Measurements from ENCODE around the gene CHN2. TPM values are rescaled to one million over a fixed set of nuclear protein-coding genes. Genes with fewer than 3 reads are reported as not detected.

Gene CHN2
- total RNA-seq, 1 experiment from 2014 or later = 0.15 TPM

DNA sequence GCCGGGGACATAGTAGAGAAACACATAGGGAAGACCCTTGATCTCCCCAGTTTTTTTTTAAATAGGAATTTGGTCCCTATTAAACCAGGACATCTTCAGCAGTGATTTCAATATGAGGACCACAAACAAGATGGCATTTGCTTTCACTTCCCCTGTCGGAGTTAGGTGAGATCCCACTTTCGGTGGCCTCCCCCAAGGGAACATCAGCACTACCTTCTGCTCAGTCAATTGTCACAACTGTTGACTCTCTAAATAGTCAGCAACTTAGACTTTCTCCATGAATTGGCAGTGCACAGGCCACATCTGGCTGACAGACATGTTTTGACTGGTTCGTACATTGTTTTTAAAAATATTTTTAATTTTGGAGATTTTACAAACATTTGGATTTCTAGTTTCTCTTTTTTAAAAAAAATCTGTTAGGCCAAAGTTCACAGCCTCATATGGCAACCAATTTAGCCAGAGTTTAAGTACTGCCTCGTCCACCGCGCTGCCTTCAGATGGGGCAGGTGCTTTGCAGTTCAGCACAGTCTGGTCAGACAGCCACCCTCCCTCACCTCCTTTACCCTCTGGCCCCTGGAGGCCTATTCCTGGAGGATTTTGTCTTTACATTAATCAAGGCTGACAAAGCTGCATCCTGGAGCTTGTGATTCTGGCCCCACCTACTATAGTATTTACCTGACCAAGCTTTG lies 229.9 kb downstream of the CHN2 start:
- Histone ChIP-seq H3K27ac (ENCODE audit: low read length) (no peak overlapping the region), H3K27me3 (ENCODE audit: control insufficient read depth, insufficient read depth, low read length) (peaks cover 2% of the 10 kb centered on the region), H3K4me3 (ENCODE audit: low read depth in 2 of 2, low read length in 2 of 2) (no peak overlapping the region), H3K9me3 (ENCODE audit: control insufficient read depth, insufficient read depth, low read depth, low read length) (no peaks in the 10 kb centered on the region), H3K4me1 (ENCODE audit: control insufficient read depth, insufficient read depth, low read length) (no peaks in the 10 kb centered on the region), H3K36me3 (ENCODE audit: control insufficient read depth, insufficient read depth, low read length) (no peaks in the 10 kb centered on the region)
- CTCF ChIA-PET = no interaction called here
- intact Hi-C loops (cut with micrococcal nuclease; ENCODE audit: unreplicated experiment) (no loop called here), in situ Hi-C loops (cut with HindIII; ENCODE audit: low pct_unique_long_range_greater_than_20kb, low sequenced_read_pairs) (no loop called here)
- POLR2A ChIA-PET = no interaction called here
- no peak for DNase-seq (ENCODE audit: low read depth, low spot score)
- TF ChIP-seq POLR2AphosphoS5 (IDR thresholded peaks at IDR 0.05; ENCODE audit: low read depth, low read length) = no peak
- ATAC-seq = no peak
- BruUV-seq (replicated peaks) = no TSS peak

- Histone ChIP-seq H3K27me3 (ENCODE audit: control insufficient read depth, insufficient read depth, low read length) (peaks cover 2% of the 10 kb centered on the region), H3K9me3 (ENCODE audit: control insufficient read depth, insufficient read depth, low read depth, low read length) (no peaks in the 10 kb centered on the region), H3K4me1 (ENCODE audit: control insufficient read depth, insufficient read depth, low read length) (no peaks in the 10 kb centered on the region), H3K4me3 (ENCODE audit: low read depth in 2 of 2, low read length in 2 of 2) (no peak overlapping the region), H3K36me3 (ENCODE audit: control insufficient read depth, insufficient read depth, low read length) (no peaks in the 10 kb centered on the region), H3K27ac (ENCODE audit: low read length) (no peak overlapping the region)
- CTCF ChIA-PET = no interaction called here
- BruUV-seq (replicated peaks) = no TSS peak
- intact Hi-C loops (cut with micrococcal nuclease; ENCODE audit: unreplicated experiment) (no loop called here), in situ Hi-C loops (cut with HindIII; ENCODE audit: low pct_unique_long_range_greater_than_20kb, low sequenced_read_pairs) (no loop called here)
- POLR2A ChIA-PET = no interaction called here
- DNase-seq (ENCODE audit: low read depth, low spot score) = no peak
- no peak for ATAC-seq
- TF ChIP-seq, protein P1, sequence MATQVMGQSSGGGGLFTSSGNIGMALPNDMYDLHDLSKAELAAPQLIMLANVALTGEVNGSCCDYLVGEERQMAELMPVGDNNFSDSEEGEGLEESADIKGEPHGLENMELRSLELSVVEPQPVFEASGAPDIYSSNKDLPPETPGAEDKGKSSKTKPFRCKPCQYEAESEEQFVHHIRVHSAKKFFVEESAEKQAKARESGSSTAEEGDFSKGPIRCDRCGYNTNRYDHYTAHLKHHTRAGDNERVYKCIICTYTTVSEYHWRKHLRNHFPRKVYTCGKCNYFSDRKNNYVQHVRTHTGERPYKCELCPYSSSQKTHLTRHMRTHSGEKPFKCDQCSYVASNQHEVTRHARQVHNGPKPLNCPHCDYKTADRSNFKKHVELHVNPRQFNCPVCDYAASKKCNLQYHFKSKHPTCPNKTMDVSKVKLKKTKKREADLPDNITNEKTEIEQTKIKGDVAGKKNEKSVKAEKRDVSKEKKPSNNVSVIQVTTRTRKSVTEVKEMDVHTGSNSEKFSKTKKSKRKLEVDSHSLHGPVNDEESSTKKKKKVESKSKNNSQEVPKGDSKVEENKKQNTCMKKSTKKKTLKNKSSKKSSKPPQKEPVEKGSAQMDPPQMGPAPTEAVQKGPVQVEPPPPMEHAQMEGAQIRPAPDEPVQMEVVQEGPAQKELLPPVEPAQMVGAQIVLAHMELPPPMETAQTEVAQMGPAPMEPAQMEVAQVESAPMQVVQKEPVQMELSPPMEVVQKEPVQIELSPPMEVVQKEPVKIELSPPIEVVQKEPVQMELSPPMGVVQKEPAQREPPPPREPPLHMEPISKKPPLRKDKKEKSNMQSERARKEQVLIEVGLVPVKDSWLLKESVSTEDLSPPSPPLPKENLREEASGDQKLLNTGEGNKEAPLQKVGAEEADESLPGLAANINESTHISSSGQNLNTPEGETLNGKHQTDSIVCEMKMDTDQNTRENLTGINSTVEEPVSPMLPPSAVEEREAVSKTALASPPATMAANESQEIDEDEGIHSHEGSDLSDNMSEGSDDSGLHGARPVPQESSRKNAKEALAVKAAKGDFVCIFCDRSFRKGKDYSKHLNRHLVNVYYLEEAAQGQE (IDR thresholded peaks at IDR 0.05; ENCODE audit: insufficient read depth in 1 of 2, low read depth in 2 of 2, low read length in 1 of 2) = no peak
- TF ChIP-seq POLR2AphosphoS5 (IDR thresholded peaks at IDR 0.05; ENCODE audit: low read depth, low read length) (no peak), SIN3A (IDR thresholded peaks at IDR 0.05; ENCODE audit: borderline replicate concordance, insufficient read depth, low read depth, low read length) (no peak), TCF7L2 (IDR thresholded peaks at IDR 0.05; ENCODE audit: low read depth, low read length) (no peak), CTCF (IDR thresholded peaks at IDR 0.05) (no peak)
Measured at GRCh38 chr7:29424984-29425309, 230.4 kb downstream of the CHN2 start.

- BruUV-seq (replicated peaks) = no TSS peak
- no peaks in the 10 kb centered on the region for H3K4me1 ChIP-seq (ENCODE audit: control insufficient read depth, insufficient read depth, low read length)
- no peaks in the 10 kb centered on the region for H3K36me3 ChIP-seq (ENCODE audit: control insufficient read depth, insufficient read depth, low read length)
- peaks cover 2% of the 10 kb centered on the region for H3K27me3 ChIP-seq (ENCODE audit: control insufficient read depth, insufficient read depth, low read length)
- in situ Hi-C loops (cut with HindIII; ENCODE audit: low pct_unique_long_range_greater_than_20kb, low sequenced_read_pairs) (no loop called here), intact Hi-C loops (cut with micrococcal nuclease; ENCODE audit: unreplicated experiment) (no loop called here)
- no peak for DNase-seq (ENCODE audit: low read depth, low spot score)
- H3K27ac ChIP-seq (ENCODE audit: low read length) = no peak overlapping the region
- H3K4me3 ChIP-seq (ENCODE audit: low read depth in 2 of 2, low read length in 2 of 2) = no peak overlapping the region
- no peaks in the 10 kb centered on the region for H3K9me3 ChIP-seq (ENCODE audit: control insufficient read depth, insufficient read depth, low read depth, low read length)
- POLR2A ChIA-PET = no interaction called here
- CTCF ChIA-PET = no interaction called here
- TF ChIP-seq SIN3A (IDR thresholded peaks at IDR 0.05; ENCODE audit: borderline replicate concordance, insufficient read depth, low read depth, low read length) (no peak), CTCF (IDR thresholded peaks at IDR 0.05) (no peak), POLR2AphosphoS5 (IDR thresholded peaks at IDR 0.05; ENCODE audit: low read depth, low read length) (no peak), TCF7L2 (IDR thresholded peaks at IDR 0.05; ENCODE audit: low read depth, low read length) (no peak)
- TF ChIP-seq, protein P1 (IDR thresholded peaks at IDR 0.05; ENCODE audit: insufficient read depth in 1 of 2, low read depth in 2 of 2, low read length in 1 of 2) = no peak
- ATAC-seq = no peak
Measured at GRCh38 chr7:29426587-29426986, 232.0 kb downstream of the CHN2 start.

Measured in Panc1 (cell line).